Left renal pelvis (tissue), 4 donors: ENCODE data around the gene RPTOR. TPM values are rescaled to one million over a fixed set of nuclear protein-coding genes. Genes with fewer than 3 reads are reported as not detected.
"Not testable (repeated sequence)": the region's sequence is repeated elsewhere in the genome, so short reads cannot be mapped to it uniquely, and the experiment has no call there.

Source experiments
- DNase-seq, 4 donors: peaks; one replicate each; pipeline ENCODE4 v3.0.0-alpha.2; 2013; ENCODE audit warnings: low read depth in 4 of 4, low spot score in 3 of 4
- polyA plus RNA-seq, 4 donors: library from polyadenylated mRNA; unstranded; fragments of 120-200 nt; gene quantifications; one replicate each; pipeline ENCODE4 v1.2.1, GENCODE V29; 2013; ENCODE audit not compliant: insufficient read length in 4 of 4

RPTOR gene
- polyA plus RNA-seq, 4 donors = 15.1 to 21.2 (median 16.9) TPM

- no peak for DNase-seq
Observed at GRCh38 chr17:80803451-80804428, 259.1 kb downstream of the RPTOR start.

GRCh38 chr17:80804466-80804865, 259.8 kb downstream of the RPTOR start:
- no peak for DNase-seq

GRCh38 chr17:80805032-80805751, 260.6 kb downstream of the RPTOR start:
- no peak for DNase-seq

GRCh38 chr17:80807014-80807413, 262.4 kb downstream of the RPTOR start:
- no peak for DNase-seq

GRCh38 chr17:80807882-80808281, 263.2 kb downstream of the RPTOR start:
- no peak for DNase-seq

GRCh38 chr17:80811181-80812105, 266.8 kb downstream of the RPTOR start:
- no peak for DNase-seq

GRCh38 chr17:80812362-80813088, 267.9 kb downstream of the RPTOR start:
- DNase-seq = no peak

GRCh38 chr17:80813318-80813717, 268.7 kb downstream of the RPTOR start:
- DNase-seq = no peak

- DNase-seq = no peak
Observed at GRCh38 chr17:80814491-80814890, 269.9 kb downstream of the RPTOR start.

- no peak for DNase-seq
Observed at GRCh38 chr17:80815151-80815681, 270.6 kb downstream of the RPTOR start.

GRCh38 chr17:80815718-80816117, 271.1 kb downstream of the RPTOR start:
- DNase-seq = not testable (repeated sequence)

GRCh38 chr17:80816241-80817103, 271.8 kb downstream of the RPTOR start:
- DNase-seq = no peak

- DNase-seq = no peak
Observed at GRCh38 chr17:80817321-80817845, 272.7 kb downstream of the RPTOR start.

GRCh38 chr17:80817861-80818260, 273.2 kb downstream of the RPTOR start:
- no peak for DNase-seq

GRCh38 chr17:80818871-80819270, 274.2 kb downstream of the RPTOR start:
- no peak for DNase-seq

- no peak for DNase-seq
Observed at GRCh38 chr17:80819422-80820164, 275.0 kb downstream of the RPTOR start.

- no peak for DNase-seq
Observed at GRCh38 chr17:80820331-80820730, 275.7 kb downstream of the RPTOR start.

GRCh38 chr17:80821546-80821945, 276.9 kb downstream of the RPTOR start:
- no peak for DNase-seq
